HG03469 (cell line): ENCODE measurements around the gene BNIP3.

ENCODE experiments used
- ATAC-seq: cut with Tn5 transposase; IDR thresholded peaks from one replicate; pipeline ENCODE4 v1.9.1; 2021; ENCODE audit warnings: mild to moderate bottlenecking, moderate library complexity, moderate number of reproducible peaks; ENCODE audit not compliant: unreplicated experiment

Gene BNIP3

GRCh38 chr10:131978851-131979250 is 2.9 kb downstream of the BNIP3 start:
- ATAC-seq: no peak

- no peak for ATAC-seq
These were observed 3.4 kb downstream of the BNIP3 start for GRCh38 chr10:131978366-131978765.

- no peak for ATAC-seq
These were observed 4.2 kb downstream of the BNIP3 start for GRCh38 chr10:131977323-131978096.

- no peak for ATAC-seq
These were observed 5.9 kb downstream of the BNIP3 start for GRCh38 chr10:131975796-131976195.

GRCh38 chr10:131975003-131975402 is 6.7 kb downstream of the BNIP3 start:
- ATAC-seq: no peak

GRCh38 chr10:131974034-131974817 is 7.5 kb downstream of the BNIP3 start:
- ATAC-seq: no peak

- ATAC-seq: no peak
These were observed 8.4 kb downstream of the BNIP3 start for GRCh38 chr10:131973160-131973951.

GRCh38 chr10:131972474-131973071 is 9.2 kb downstream of the BNIP3 start:
- no peak for ATAC-seq

GRCh38 chr10:131971591-131971990 is 10.1 kb downstream of the BNIP3 start:
- no peak for ATAC-seq

GRCh38 chr10:131970946-131971345 is 10.8 kb downstream of the BNIP3 start:
- no peak for ATAC-seq

GRCh38 chr10:131968949-131969348 is 12.8 kb downstream of the BNIP3 start:
- no peak for ATAC-seq

GRCh38 chr10:131964298-131964697 is 17.4 kb downstream of the BNIP3 start:
- ATAC-seq: no peak

GRCh38 chr10:131963811-131964210 is 17.9 kb downstream of the BNIP3 start:
- no peak for ATAC-seq

- ATAC-seq: no peak
These were observed 18.4 kb downstream of the BNIP3 start for GRCh38 chr10:131963350-131963749.

- ATAC-seq: no peak
These were observed 19.7 kb downstream of the BNIP3 start for GRCh38 chr10:131961777-131962662.

GRCh38 chr10:131961047-131961776 is 20.5 kb downstream of the BNIP3 start:
- ATAC-seq: no peak

GRCh38 chr10:131960631-131961046 is 21.1 kb downstream of the BNIP3 start:
- ATAC-seq: no peak

- ATAC-seq: no peak
These were observed 21.9 kb downstream of the BNIP3 start for GRCh38 chr10:131959841-131960240.

GRCh38 chr10:131955591-131956340 is 26.0 kb downstream of the BNIP3 start:
- no peak for ATAC-seq
